ENCODE results near the gene OR2S2. TPM values are rescaled to one million over a fixed set of nuclear protein-coding genes. Genes with fewer than 3 reads are reported as not detected.
"Not testable (repeated sequence)": the region's sequence is repeated elsewhere in the genome, so short reads cannot be mapped to it uniquely, and the experiment has no call there.

OR2S2 gene
- polyA plus RNA-seq (2014; cell fraction: cytosol; rRNA removed): not detected in 2 replicates
- not detected in 2 replicates for polyA plus RNA-seq (2014; cell fraction: nucleus; rRNA removed)

- no peak for DNase-seq (ENCODE audit: low spot score)
Observed at GRCh38 chr9:35958104-35958837, at the start of gene OR2S2. Gene OR2S2, minus strand, starts transcription at chr9:35958154. Its CDS starts 56 bp downstream, at chr9:35958098.

- DNase-seq (ENCODE audit: low spot score): no peak
Observed at GRCh38 chr9:36007316-36007708, 49.4 kb upstream of the OR2S2 start.

GRCh38 chr9:36006549-36007315 is 48.8 kb upstream of the OR2S2 start:
- DNase-seq (ENCODE audit: low spot score): no peak

- DNase-seq (ENCODE audit: low spot score): no peak
Observed at GRCh38 chr9:36005891-36006290, 47.9 kb upstream of the OR2S2 start.

GRCh38 chr9:35998333-35998732 is 40.4 kb upstream of the OR2S2 start:
- DNase-seq (ENCODE audit: low spot score): no peak

- DNase-seq (ENCODE audit: low spot score): not testable (repeated sequence)
Observed at GRCh38 chr9:35997016-35997415, 39.1 kb upstream of the OR2S2 start.

GRCh38 chr9:35996358-35996970 is 38.5 kb upstream of the OR2S2 start:
- no peak for DNase-seq (ENCODE audit: low spot score)

- DNase-seq (ENCODE audit: low spot score): no peak
Observed at GRCh38 chr9:35994959-35995358, 37.0 kb upstream of the OR2S2 start.

- DNase-seq (ENCODE audit: low spot score): no peak
Observed at GRCh38 chr9:35993976-35994720, 36.2 kb upstream of the OR2S2 start.

GRCh38 chr9:35993136-35993535 is 35.2 kb upstream of the OR2S2 start:
- not testable (repeated sequence) for DNase-seq (ENCODE audit: low spot score)

GRCh38 chr9:35990155-35990554 is 32.2 kb upstream of the OR2S2 start:
- DNase-seq (ENCODE audit: low spot score): no peak

GRCh38 chr9:35984021-35984420 is 26.1 kb upstream of the OR2S2 start:
- DNase-seq (ENCODE audit: low spot score): no peak

GRCh38 chr9:35981699-35982098 is 23.7 kb upstream of the OR2S2 start:
- DNase-seq (ENCODE audit: low spot score): no peak

- DNase-seq (ENCODE audit: low spot score): no peak
Observed at GRCh38 chr9:35980289-35981011, 22.5 kb upstream of the OR2S2 start.

GRCh38 chr9:35978792-35979191 is 20.8 kb upstream of the OR2S2 start:
- no peak for DNase-seq (ENCODE audit: low spot score)

- no peak for DNase-seq (ENCODE audit: low spot score)
Observed at GRCh38 chr9:35976726-35977125, 18.8 kb upstream of the OR2S2 start.

- DNase-seq (ENCODE audit: low spot score): no peak
Observed at GRCh38 chr9:35974800-35975199, 16.8 kb upstream of the OR2S2 start.

GRCh38 chr9:35972093-35972492 is 14.1 kb upstream of the OR2S2 start:
- DNase-seq (ENCODE audit: low spot score): no peak

GRCh38 chr9:35967042-35967441 is 9.1 kb upstream of the OR2S2 start:
- DNase-seq (ENCODE audit: low spot score): no peak

GRCh38 chr9:35966433-35966832 is 8.5 kb upstream of the OR2S2 start:
- no peak for DNase-seq (ENCODE audit: low spot score)

- DNase-seq (ENCODE audit: low spot score): no peak
Observed at GRCh38 chr9:35965011-35965410, 7.1 kb upstream of the OR2S2 start.
